Measurements from ENCODE around the gene VWF.
"Not testable (repeated sequence)": the region's sequence is repeated elsewhere in the genome, so short reads cannot be mapped to it uniquely, and the experiment has no call there.

Gene VWF

GRCh38 chr12:6112004-6112403, 12.5 kb downstream of the VWF start:
- Histone ChIP-seq H3K4me2 (no peak overlapping the region), H3K9ac (no peak overlapping the region), H3K36me3 (no peaks in the 10 kb centered on the region), H4K20me1 (no peaks in the 10 kb centered on the region), H3K27me3 (no peaks in the 10 kb centered on the region), H3K27ac (no peak overlapping the region), H3K9me3 (peaks cover 17% of the 10 kb centered on the region), H3K4me1 (no peaks in the 10 kb centered on the region), H3K4me3 (no peak overlapping the region)
- TF ChIP-seq Cebpa-rat (IDR thresholded peaks at IDR 0.05): no peak

GRCh38 chr12:6110006-6110405, 14.5 kb downstream of the VWF start:
- Histone ChIP-seq H3K4me2 (no peak overlapping the region), H3K4me1 (no peaks in the 10 kb centered on the region), H3K27ac (no peak overlapping the region), H3K27me3 (no peaks in the 10 kb centered on the region), H4K20me1 (no peaks in the 10 kb centered on the region), H3K9ac (no peak overlapping the region), H3K9me3 (peaks cover 17% of the 10 kb centered on the region), H3K36me3 (no peaks in the 10 kb centered on the region), H3K4me3 (no peak overlapping the region)
- no peak for TF ChIP-seq Cebpa-rat (IDR thresholded peaks at IDR 0.05)

DNA sequence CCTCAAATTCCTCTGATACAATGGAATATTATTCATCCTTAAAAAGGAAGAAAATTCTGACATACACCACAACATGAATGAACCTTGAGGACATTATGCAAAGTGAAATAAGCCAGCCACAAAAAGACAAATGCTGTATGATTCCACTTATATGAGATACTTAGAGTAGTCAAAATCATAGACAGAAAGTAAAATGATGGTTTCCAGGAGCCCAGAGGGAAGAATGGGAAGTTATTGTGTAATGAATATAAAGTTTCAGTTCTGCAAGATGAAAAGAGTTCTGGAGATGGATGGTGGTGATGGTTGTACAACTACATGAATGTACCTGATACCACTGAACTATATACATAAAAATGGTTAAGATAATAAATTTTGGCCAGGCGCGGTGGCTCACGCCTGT, 18.3 kb downstream of the VWF start:
- H3K36me3 ChIP-seq: no peaks in the 10 kb centered on the region
- no peaks in the 10 kb centered on the region for H3K27me3 ChIP-seq
- H3K27ac ChIP-seq: no peak overlapping the region
- H3K9me3 ChIP-seq: peaks cover 15% of the 10 kb centered on the region
- H4K20me1 ChIP-seq: no peaks in the 10 kb centered on the region
- no peak overlapping the region for H3K4me2 ChIP-seq
- no peak overlapping the region for H3K9ac ChIP-seq
- TF ChIP-seq Cebpa-rat (IDR thresholded peaks at IDR 0.05): no peak
- no peak overlapping the region for H3K4me3 ChIP-seq
- peaks cover 10% of the 10 kb centered on the region; the same call in 1 of the 2 replicates for H3K4me1 ChIP-seq

DNA sequence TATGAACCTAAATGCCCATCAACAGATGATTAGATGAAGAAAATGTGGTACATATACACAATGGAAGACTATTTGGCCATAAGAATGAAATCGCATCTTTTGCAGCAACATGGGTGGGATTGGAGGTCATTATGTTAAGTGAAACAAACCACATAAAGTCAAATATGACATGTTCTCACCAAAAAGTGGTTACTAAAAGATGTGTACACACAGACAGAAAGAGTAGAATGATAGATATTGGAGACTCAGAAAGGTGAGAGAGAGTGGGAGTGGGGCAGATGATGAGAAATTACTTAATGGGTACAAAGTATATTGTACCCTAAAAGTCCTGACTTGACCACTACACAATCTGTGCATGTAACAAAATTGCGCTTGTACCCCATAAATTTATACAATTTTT, 19.6 kb downstream of the VWF start:
- H3K9ac ChIP-seq: no peak overlapping the region
- no peak for TF ChIP-seq Cebpa-rat (IDR thresholded peaks at IDR 0.05)
- H3K4me1 ChIP-seq: peaks cover 10% of the 10 kb centered on the region; the same call in 1 of the 2 replicates
- H3K27me3 ChIP-seq: no peaks in the 10 kb centered on the region
- H3K27ac ChIP-seq: no peak overlapping the region
- no peak overlapping the region for H3K4me2 ChIP-seq
- no peaks in the 10 kb centered on the region for H3K36me3 ChIP-seq
- no peaks in the 10 kb centered on the region for H4K20me1 ChIP-seq
- peaks cover 5% of the 10 kb centered on the region for H3K9me3 ChIP-seq
- no peak overlapping the region for H3K4me3 ChIP-seq

GRCh38 chr12:6104027-6104426, 20.4 kb downstream of the VWF start:
- H3K4me2 ChIP-seq: no peak overlapping the region
- H3K9ac ChIP-seq: no peak overlapping the region
- no peaks in the 10 kb centered on the region for H3K27me3 ChIP-seq
- H3K4me3 ChIP-seq: no peak overlapping the region
- no peak for TF ChIP-seq Cebpa-rat (IDR thresholded peaks at IDR 0.05)
- no peak overlapping the region for H3K27ac ChIP-seq
- H4K20me1 ChIP-seq: no peaks in the 10 kb centered on the region
- H3K4me1 ChIP-seq: peaks cover 10% of the 10 kb centered on the region; the same call in 1 of the 2 replicates
- peaks cover 4% of the 10 kb centered on the region for H3K9me3 ChIP-seq
- H3K36me3 ChIP-seq: no peaks in the 10 kb centered on the region

DNA sequence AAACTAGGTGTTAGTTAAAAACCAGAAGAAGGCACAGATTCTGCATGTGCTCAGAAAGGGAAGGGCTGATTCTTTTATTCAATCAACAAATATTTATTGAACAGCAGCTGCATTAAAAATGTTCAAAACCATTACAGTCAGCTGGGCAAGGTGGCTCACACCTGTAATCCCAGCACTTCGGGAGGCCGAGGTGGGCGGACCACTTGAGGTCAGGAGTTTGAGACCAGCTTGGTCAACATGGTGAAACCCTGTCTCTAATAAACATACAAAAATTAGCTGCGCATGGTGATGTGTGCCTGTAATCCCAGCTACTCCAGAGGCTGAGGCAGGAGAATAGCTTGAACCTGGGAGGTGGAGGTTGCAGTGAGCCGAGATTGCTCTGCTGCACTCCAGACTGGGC, 22.4 kb downstream of the VWF start:
- H3K27me3 ChIP-seq, H3K27ac ChIP-seq, H3K9ac ChIP-seq, H3K4me2 ChIP-seq, H4K20me1 ChIP-seq, H3K4me3 ChIP-seq, H3K36me3 ChIP-seq: not testable (repeated sequence)
- peaks cover 11% of the 10 kb centered on the region for H3K9me3 ChIP-seq
- peaks cover 16% of the 10 kb centered on the region; the same call in 1 of the 2 replicates for H3K4me1 ChIP-seq

GRCh38 chr12:6099316-6099715, 25.2 kb downstream of the VWF start:
- TF ChIP-seq Cebpa-rat (IDR thresholded peaks at IDR 0.05): no peak
- H3K4me3 ChIP-seq: no peak overlapping the region
- peaks cover 14% of the 10 kb centered on the region; the same call in 1 of the 2 replicates for H3K4me1 ChIP-seq
- H3K36me3 ChIP-seq: no peaks in the 10 kb centered on the region
- H3K27me3 ChIP-seq: no peaks in the 10 kb centered on the region
- H4K20me1 ChIP-seq: no peaks in the 10 kb centered on the region
- H3K9me3 ChIP-seq: peaks cover 11% of the 10 kb centered on the region
- H3K9ac ChIP-seq: no peak overlapping the region
- H3K4me2 ChIP-seq: no peak overlapping the region
- no peak overlapping the region for H3K27ac ChIP-seq

DNA sequence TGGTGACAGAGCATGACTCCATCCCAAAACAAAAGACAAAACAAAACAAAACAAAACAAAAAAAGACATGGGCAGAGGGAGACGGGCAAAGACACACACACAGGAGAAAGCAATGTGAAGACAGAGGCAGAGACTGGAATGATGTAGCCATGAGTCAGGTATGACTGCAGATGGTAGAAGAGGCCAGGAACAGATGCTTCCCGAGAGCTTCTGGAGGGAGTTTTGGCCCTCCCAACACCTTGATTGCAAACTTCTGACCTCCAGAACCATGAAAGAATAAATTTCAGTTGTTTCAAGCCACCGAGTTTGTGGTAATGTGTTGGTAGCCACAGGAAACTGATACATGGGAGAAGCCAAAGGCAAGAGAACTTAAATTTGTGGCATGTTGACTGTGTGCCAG, 27.1 kb downstream of the VWF start:
- Histone ChIP-seq H3K4me2 (no peak overlapping the region), H3K4me3 (no peak overlapping the region), H3K27me3 (no peaks in the 10 kb centered on the region), H3K9ac (no peak overlapping the region), H3K9me3 (peaks cover 11% of the 10 kb centered on the region), H3K36me3 (no peaks in the 10 kb centered on the region), H3K4me1 (peaks cover 6% of the 10 kb centered on the region; the same call in 1 of the 2 replicates), H4K20me1 (no peaks in the 10 kb centered on the region), H3K27ac (no peak overlapping the region)
- TF ChIP-seq Cebpa-rat (IDR thresholded peaks at IDR 0.05): no peak

DNA sequence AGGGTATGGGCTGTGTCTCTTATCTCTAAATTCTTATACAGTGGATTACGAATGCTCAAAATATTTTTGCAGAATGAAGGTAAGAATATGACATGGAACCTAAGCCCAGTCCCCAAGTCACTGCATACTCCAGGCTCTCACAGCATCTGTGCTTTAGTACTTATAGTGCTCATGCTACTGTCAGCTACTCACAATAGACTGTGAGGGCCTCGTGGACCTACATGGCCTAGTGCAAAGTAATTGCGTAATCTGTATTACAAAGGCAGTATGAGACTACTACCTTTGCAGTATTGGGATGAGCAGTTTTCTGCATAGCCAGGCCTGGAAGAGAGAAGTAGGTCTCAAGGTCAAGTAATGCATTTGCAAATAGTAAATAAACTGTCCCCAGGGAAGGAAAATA, 27.9 kb downstream of the VWF start:
- Histone ChIP-seq H3K27me3 (no peaks in the 10 kb centered on the region), H3K4me2 (no peak overlapping the region), H3K27ac (no peak overlapping the region), H3K9ac (no peak overlapping the region), H3K9me3 (peaks cover 11% of the 10 kb centered on the region), H3K4me1 (peaks cover 6% of the 10 kb centered on the region; the same call in 1 of the 2 replicates), H3K36me3 (no peaks in the 10 kb centered on the region), H3K4me3 (no peak overlapping the region), H4K20me1 (no peaks in the 10 kb centered on the region)
- TF ChIP-seq Cebpa-rat (IDR thresholded peaks at IDR 0.05): peak; percentile 71

- Histone ChIP-seq H4K20me1 (no peaks in the 10 kb centered on the region), H3K4me2 (no peak overlapping the region), H3K9me3 (peaks cover 11% of the 10 kb centered on the region), H3K4me3 (no peak overlapping the region), H3K4me1 (peaks cover 6% of the 10 kb centered on the region; the same call in 1 of the 2 replicates), H3K9ac (no peak overlapping the region), H3K36me3 (no peaks in the 10 kb centered on the region), H3K27ac (no peak overlapping the region), H3K27me3 (no peaks in the 10 kb centered on the region)
- TF ChIP-seq Cebpa-rat (IDR thresholded peaks at IDR 0.05): no peak
Observed at GRCh38 chr12:6095269-6095668, 29.2 kb downstream of the VWF start.

- Histone ChIP-seq H3K36me3 (no peaks in the 10 kb centered on the region), H3K9ac (no peak overlapping the region), H3K4me3 (no peak overlapping the region), H3K27ac (no peak overlapping the region), H3K4me1 (peaks cover 6% of the 10 kb centered on the region; the same call in 1 of the 2 replicates), H4K20me1 (no peaks in the 10 kb centered on the region), H3K9me3 (peaks cover 4% of the 10 kb centered on the region), H3K27me3 (no peaks in the 10 kb centered on the region), H3K4me2 (no peak overlapping the region)
- TF ChIP-seq Cebpa-rat (IDR thresholded peaks at IDR 0.05): no peak
Observed at GRCh38 chr12:6093764-6094163, 30.7 kb downstream of the VWF start.
